H9 (cell line): ENCODE results near the gene BFSP2. TPM values are rescaled to one million over a fixed set of nuclear protein-coding genes. Genes with fewer than 3 reads are reported as not detected.

Experiments used
- DNase-seq: peaks from one replicate; pipeline ENCODE4 v3.0.0-alpha.2; 2017
- H2AFZ ChIP-seq: one replicate; pipeline ENCODE4 v1.6.1; 2013; ENCODE audit warnings: mild to moderate bottlenecking, low read length, control low read depth, moderate library complexity
- H2AK5ac ChIP-seq: 2 replicates; pipeline ENCODE4 v1.6.1; 2013; ENCODE audit warnings: low read length, control low read depth, mixed read lengths; ENCODE audit not compliant: insufficient read length
- H2BK120ac ChIP-seq: one replicate; pipeline ENCODE4 v1.6.1; 2013; ENCODE audit warnings: low read depth, mild to moderate bottlenecking, low read length, control low read depth, inconsistent platforms; ENCODE audit not compliant: poor library complexity, severe bottlenecking
- H2BK12ac ChIP-seq: 2 replicates; pipeline ENCODE4 v1.6.1; 2013; ENCODE audit warnings: low read length, control low read depth, mixed read lengths, low read depth; ENCODE audit not compliant: insufficient read length
- H2BK15ac ChIP-seq: 2 replicates; pipeline ENCODE4 v1.6.1; 2013; ENCODE audit warnings: low read depth, low read length, control low read depth
- H2BK20ac ChIP-seq: one replicate; pipeline ENCODE4 v1.6.1; 2013; ENCODE audit warnings: low read depth, mild to moderate bottlenecking, low read length, control low read depth, inconsistent platforms; ENCODE audit not compliant: poor library complexity, severe bottlenecking
- H2BK5ac ChIP-seq: 2 replicates; pipeline ENCODE4 v1.6.1; 2013; ENCODE audit warnings: low read length, control low read depth, mixed read lengths; ENCODE audit not compliant: insufficient read length
- H3K14ac ChIP-seq: 2 replicates; pipeline ENCODE4 v1.6.1; 2013; ENCODE audit warnings: low read length, control low read depth; ENCODE audit not compliant: insufficient read depth
- H3K18ac ChIP-seq: 2 replicates; pipeline ENCODE4 v1.6.1; 2013; ENCODE audit warnings: low read depth, mild to moderate bottlenecking, mixed read lengths, low read length, control low read depth; ENCODE audit not compliant: insufficient read length
- H3K23ac ChIP-seq: 2 replicates; pipeline ENCODE4 v1.6.1; 2013; ENCODE audit warnings: low read length, control low read depth, mixed read lengths, low read depth; ENCODE audit not compliant: insufficient read length
- H3K23me2 ChIP-seq: 2 replicates; pipeline ENCODE4 v1.6.1; 2013; ENCODE audit warnings: low read depth, mild to moderate bottlenecking, mixed read lengths, low read length, control low read depth; ENCODE audit not compliant: insufficient read length, poor library complexity, severe bottlenecking
- H3K27ac ChIP-seq: 2 replicates; pipeline ENCODE4 v1.5.1; 2013; ENCODE audit warnings: low read length, control low read depth, mixed read lengths, low read depth; ENCODE audit not compliant: insufficient read length
- H3K27me3 ChIP-seq: 2 replicates; pipeline ENCODE4 v1.6.1; 2013; ENCODE audit warnings: low read length, control low read depth, inconsistent platforms; ENCODE audit not compliant: insufficient read depth
- H3K4ac ChIP-seq: 2 replicates; pipeline ENCODE4 v1.6.1; 2013; ENCODE audit warnings: low read depth, mild to moderate bottlenecking, control low read depth, inconsistent platforms, low read length, moderate library complexity
- H3K4me1 ChIP-seq: 2 replicates; pipeline ENCODE4 v1.6.1; 2013; ENCODE audit warnings: low read length, control low read depth, inconsistent platforms; ENCODE audit not compliant: insufficient read depth
- H3K4me2 ChIP-seq: 2 replicates; pipeline ENCODE4 v1.6.1; 2013; ENCODE audit warnings: low read length, control low read depth, mixed read lengths; ENCODE audit not compliant: insufficient read length, insufficient read depth
- H3K56ac ChIP-seq: 2 replicates; pipeline ENCODE4 v1.6.1; 2013; ENCODE audit warnings: low read depth, mild to moderate bottlenecking, mixed read lengths, low read length, control low read depth; ENCODE audit not compliant: insufficient read length
- H3K79me1 ChIP-seq: 2 replicates; pipeline ENCODE4 v1.6.1; 2013; ENCODE audit warnings: low read depth, mild to moderate bottlenecking, moderate library complexity, low read length, control low read depth, inconsistent platforms; ENCODE audit not compliant: insufficient read depth, poor library complexity, severe bottlenecking
- H3K79me2 ChIP-seq: 2 replicates; pipeline ENCODE4 v1.6.1; 2013; ENCODE audit warnings: low read length, control low read depth, inconsistent platforms; ENCODE audit not compliant: insufficient read depth
- H3K9ac ChIP-seq: 2 replicates; pipeline ENCODE4 v1.6.1; 2013; ENCODE audit warnings: low read length, control low read depth, mixed read lengths; ENCODE audit not compliant: insufficient read length; ENCODE audit errors: extremely low read depth
- H3K9me3 ChIP-seq: one replicate; pipeline ENCODE4 v1.6.1; 2013; ENCODE audit warnings: low read depth, low read length, inconsistent platforms; ENCODE audit not compliant: control insufficient read depth
- H3T11ph ChIP-seq: one replicate; pipeline ENCODE4 v1.6.1; 2013; ENCODE audit warnings: mild to moderate bottlenecking, low read length, control low read depth, inconsistent platforms
- H4K20me1 ChIP-seq: one replicate; pipeline ENCODE4 v1.6.1; 2013; ENCODE audit not compliant: control insufficient read depth, insufficient read length, insufficient read depth
- H4K5ac ChIP-seq: 2 replicates; pipeline ENCODE4 v1.6.1; 2013; ENCODE audit warnings: low read depth, mild to moderate bottlenecking, mixed read lengths, low read length, control low read depth; ENCODE audit not compliant: insufficient read length
- H4K8ac ChIP-seq: replicated peaks from 2 replicates; pipeline ENCODE4 v1.6.1; 2013; ENCODE audit warnings: low read length, control low read depth, mixed read lengths, low read depth; ENCODE audit not compliant: insufficient read length
- H4K91ac ChIP-seq: 2 replicates; pipeline ENCODE4 v1.6.1; 2013; ENCODE audit warnings: low read depth, mild to moderate bottlenecking, moderate library complexity, mixed read lengths, low read length, control low read depth; ENCODE audit not compliant: insufficient read length
- H3K27ac Mint-ChIP-seq, 3 experiments: 2 replicates in 2 of 3; 3 replicates in 1 of 3; pipeline ENCODE4 v1.8.0; 2020 to 2021; ENCODE audit warnings: mixed read lengths in 3 of 3, mild to moderate bottlenecking in 1 of 3, moderate library complexity in 1 of 3
- H3K27me3 Mint-ChIP-seq: 2 replicates; pipeline ENCODE4 v1.8.0; 2021; ENCODE audit warnings: low read depth, mild to moderate bottlenecking, moderate library complexity, mixed read lengths
- H3K36me3 Mint-ChIP-seq, 3 experiments: 2 replicates in 2 of 3; 3 replicates in 1 of 3; pipeline ENCODE4 v1.8.0; 2020 to 2021; ENCODE audit warnings: low read depth in 3 of 3, mixed read lengths in 3 of 3; ENCODE audit not compliant: insufficient read depth in 1 of 3
- H3K4me1 Mint-ChIP-seq, 2 experiments: 2 replicates each; pipeline ENCODE4 v1.8.0; 2020; ENCODE audit warnings: mixed read lengths in 2 of 2
- H3K4me3 Mint-ChIP-seq, 2 experiments: 2 replicates in 1 of 2; 3 replicates in 1 of 2; pipeline ENCODE4 v1.8.0; 2020 to 2021; ENCODE audit warnings: mild to moderate bottlenecking in 2 of 2, mixed read lengths in 2 of 2, moderate library complexity in 1 of 2
- H3K9me3 Mint-ChIP-seq, 2 experiments: 2 replicates in 1 of 2; 3 replicates in 1 of 2; pipeline ENCODE4 v1.8.0; 2020; ENCODE audit warnings: mild to moderate bottlenecking in 2 of 2, mixed read lengths in 2 of 2, moderate library complexity in 1 of 2
- CTCF ChIP-seq: fragments of 200-600 bp; sonication (generic); conservative IDR thresholded peaks from 3 replicates; pipeline ENCODE4 v1.8.0; 2021; ENCODE audit warnings: antibody characterized with exemption, mild to moderate bottlenecking
- WGBS: extraction: QIAGEN DNeasy Blood & Tissue Kit; methylation state at CpG from one replicate; pipeline ENCODE4 v1.1.7; 2013; ENCODE audit warnings: missing lambda C conversion rate, low lambda C conversion rate, mixed read lengths; ENCODE audit not compliant: insufficient read length; ENCODE audit errors: extremely low coverage; 5-methylcytosine and 5-hydroxymethylcytosine counted together
- total RNA-seq: library from RNA; stranded (reverse); gene quantifications from 2 replicates; pipeline ENCODE4 v1.2.1, GENCODE V29; 2021

The BFSP2 gene
- total RNA-seq, 1 experiment from 2014 or later = not detected

GRCh38 chr3:133387341-133387740 is 12.5 kb upstream of the BFSP2 start:
- no peak overlapping the region for H3K56ac ChIP-seq
- no peak for DNase-seq
- H2BK20ac ChIP-seq = no peak overlapping the region
- no peak overlapping the region for H2BK12ac ChIP-seq
- H3K9me3 ChIP-seq = no peaks in the 10 kb centered on the region
- H2BK120ac ChIP-seq = no peak overlapping the region
- no peaks in the 10 kb centered on the region for H4K20me1 ChIP-seq
- Mint-ChIP-seq H3K27me3 (no peaks in the 10 kb centered on the region), H3K4me3 (no peak overlapping the region), H3K36me3 (peaks cover 0 to under 1% (median 0%) of the 10 kb centered on the region in 3 experiments; a peak in 3 of 7 replicates), H3K27ac (peak overlapping the region in 1 of 3 experiments; percentile 49; a peak in 1 of 7 replicates), H3K9me3 (no peaks in the 10 kb centered on the region), H3K4me1 (peaks cover 17% of the 10 kb centered on the region in 2 experiments)
- no CpG with 5 or more reads among the region's 4 CpGs for WGBS
- H3K27ac ChIP-seq = no peak overlapping the region
- no peaks in the 10 kb centered on the region for H3K79me2 ChIP-seq
- H3K14ac ChIP-seq = no peak overlapping the region
- H3K23me2 ChIP-seq = no peaks in the 10 kb centered on the region
- no peak overlapping the region for H3T11ph ChIP-seq
- no peak overlapping the region for H3K23ac ChIP-seq
- H2BK5ac ChIP-seq = no peak overlapping the region
- H3K79me1 ChIP-seq = no peaks in the 10 kb centered on the region
- no peak overlapping the region for H2AFZ ChIP-seq
- H3K4me1 ChIP-seq = no peaks in the 10 kb centered on the region
- H2BK15ac ChIP-seq = no peak overlapping the region
- no peak overlapping the region for H3K4me2 ChIP-seq
- H3K27me3 ChIP-seq = no peaks in the 10 kb centered on the region
- H4K91ac ChIP-seq = no peak overlapping the region
- H4K5ac ChIP-seq = no peak overlapping the region
- no peak overlapping the region for H3K18ac ChIP-seq
- no peak overlapping the region for H4K8ac ChIP-seq
- H2AK5ac ChIP-seq = no peak overlapping the region
- H3K4ac ChIP-seq = no peak overlapping the region
- H3K9ac ChIP-seq = no peak overlapping the region
- no peak for TF ChIP-seq CTCF
